ENCODE results near the gene EXPH5.

The EXPH5 gene

DNA sequence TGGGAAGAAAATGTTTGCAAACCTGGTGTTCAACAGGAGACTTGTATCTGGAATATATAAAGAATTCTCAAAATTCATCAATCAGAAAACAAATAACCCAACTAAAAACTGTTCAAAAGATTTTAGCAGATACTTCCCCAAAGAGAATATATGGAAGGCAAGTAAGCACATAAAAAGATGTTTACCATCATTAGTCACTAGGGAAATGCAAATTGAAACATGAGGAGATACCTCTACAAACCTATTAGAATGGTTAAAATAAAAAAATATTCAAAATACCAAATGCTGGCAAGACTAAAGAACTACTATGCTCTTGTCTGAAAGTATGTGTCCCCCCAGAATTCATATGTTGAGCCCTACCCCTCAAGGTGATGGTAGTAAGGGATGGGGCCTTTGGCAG is 8.6 kb downstream of the EXPH5 start:
- DNase-seq = no peak
- H3K4me3 ChIP-seq (ENCODE audit: low read depth, low read length) = no peak overlapping the region
- no peak overlapping the region for H3K27ac ChIP-seq
- H3K36me3 ChIP-seq (replicated peaks) = no peaks in the 10 kb centered on the region
- TF ChIP-seq, protein P1, sequence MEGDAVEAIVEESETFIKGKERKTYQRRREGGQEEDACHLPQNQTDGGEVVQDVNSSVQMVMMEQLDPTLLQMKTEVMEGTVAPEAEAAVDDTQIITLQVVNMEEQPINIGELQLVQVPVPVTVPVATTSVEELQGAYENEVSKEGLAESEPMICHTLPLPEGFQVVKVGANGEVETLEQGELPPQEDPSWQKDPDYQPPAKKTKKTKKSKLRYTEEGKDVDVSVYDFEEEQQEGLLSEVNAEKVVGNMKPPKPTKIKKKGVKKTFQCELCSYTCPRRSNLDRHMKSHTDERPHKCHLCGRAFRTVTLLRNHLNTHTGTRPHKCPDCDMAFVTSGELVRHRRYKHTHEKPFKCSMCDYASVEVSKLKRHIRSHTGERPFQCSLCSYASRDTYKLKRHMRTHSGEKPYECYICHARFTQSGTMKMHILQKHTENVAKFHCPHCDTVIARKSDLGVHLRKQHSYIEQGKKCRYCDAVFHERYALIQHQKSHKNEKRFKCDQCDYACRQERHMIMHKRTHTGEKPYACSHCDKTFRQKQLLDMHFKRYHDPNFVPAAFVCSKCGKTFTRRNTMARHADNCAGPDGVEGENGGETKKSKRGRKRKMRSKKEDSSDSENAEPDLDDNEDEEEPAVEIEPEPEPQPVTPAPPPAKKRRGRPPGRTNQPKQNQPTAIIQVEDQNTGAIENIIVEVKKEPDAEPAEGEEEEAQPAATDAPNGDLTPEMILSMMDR (IDR thresholded peaks at IDR 0.05; ENCODE audit: low read depth, low read length, missing control alignments) = no peak
- in situ Hi-C loops (cut with HindIII; ENCODE audit: low pct_ligation_motif_present, low sequenced_read_pairs) = no loop called here
- H3K27me3 ChIP-seq (replicated peaks) = no peaks in the 10 kb centered on the region

DNA sequence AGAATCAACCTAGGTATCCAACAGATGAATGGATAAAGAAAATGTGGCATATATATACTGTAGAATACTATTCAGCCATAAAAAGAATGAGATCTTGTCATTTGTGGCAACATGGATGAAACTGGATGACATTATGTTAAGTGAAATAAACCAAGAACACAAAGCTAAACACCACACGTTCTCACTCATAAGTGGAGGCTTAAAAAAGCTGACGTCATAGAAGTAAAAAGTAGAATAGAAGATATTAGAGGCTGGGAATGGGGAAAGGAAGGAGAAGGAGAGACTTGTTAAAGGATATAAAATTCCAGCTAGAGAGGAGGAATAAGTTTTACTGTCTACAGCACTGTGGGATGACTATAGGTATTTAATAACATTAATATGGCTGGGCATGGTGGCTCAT is 12.9 kb downstream of the EXPH5 start:
- no peaks in the 10 kb centered on the region for H3K27me3 ChIP-seq (replicated peaks)
- H3K36me3 ChIP-seq (replicated peaks) = no peaks in the 10 kb centered on the region
- H3K4me3 ChIP-seq (ENCODE audit: low read depth, low read length) = no peak overlapping the region
- TF ChIP-seq, protein P1 (IDR thresholded peaks at IDR 0.05; ENCODE audit: low read depth, low read length, missing control alignments) = no peak
- no peak for DNase-seq
- no peak overlapping the region for H3K27ac ChIP-seq
- in situ Hi-C loops (cut with HindIII; ENCODE audit: low pct_ligation_motif_present, low sequenced_read_pairs) = no loop called here

DNA sequence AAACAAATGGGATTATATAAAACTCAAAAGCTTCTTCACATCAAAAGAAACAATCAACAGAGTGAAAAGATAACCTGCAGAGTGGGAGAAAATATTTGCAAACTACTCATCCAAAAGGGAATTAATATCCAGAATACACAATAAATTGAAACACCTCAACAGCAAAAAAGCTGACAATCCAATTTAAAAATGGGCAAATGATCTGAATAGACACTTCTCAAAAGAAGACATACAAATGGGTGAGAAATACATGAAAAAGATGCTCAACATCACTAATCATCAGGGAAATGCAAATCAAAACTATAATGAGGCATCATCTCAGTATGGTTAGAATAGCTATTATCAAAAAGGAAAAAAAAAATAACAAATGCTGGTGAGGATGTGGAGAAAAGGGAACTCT is 13.5 kb downstream of the EXPH5 start:
- in situ Hi-C loops (cut with HindIII; ENCODE audit: low pct_ligation_motif_present, low sequenced_read_pairs) = no loop called here
- no peak for DNase-seq
- TF ChIP-seq, protein P1 (IDR thresholded peaks at IDR 0.05; ENCODE audit: low read depth, low read length, missing control alignments) = no peak

DNA sequence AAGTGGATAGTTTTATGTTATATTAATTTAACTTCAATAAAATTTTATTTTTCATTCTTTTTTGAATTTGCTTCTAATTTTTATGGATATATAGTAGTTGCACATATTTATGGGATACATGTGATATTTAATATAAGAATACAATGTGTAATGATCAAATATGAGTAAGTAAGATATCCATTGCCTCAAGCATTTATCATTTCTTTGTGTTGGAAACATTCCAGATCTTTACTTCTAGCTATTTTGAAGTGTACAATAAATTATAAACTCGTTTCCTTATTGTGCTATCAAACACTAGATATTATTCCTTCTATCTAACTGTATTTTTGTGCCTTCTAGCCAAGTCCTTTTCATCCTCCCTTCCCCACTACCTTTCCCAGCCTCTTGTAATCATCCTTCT is 17.0 kb downstream of the EXPH5 start:
- Histone ChIP-seq H3K27me3 (replicated peaks) (no peaks in the 10 kb centered on the region), H3K27ac (no peak overlapping the region), H3K4me3 (ENCODE audit: low read depth, low read length) (no peak overlapping the region), H3K36me3 (replicated peaks) (no peaks in the 10 kb centered on the region)
- DNase-seq = no peak
- TF ChIP-seq, protein P1 (IDR thresholded peaks at IDR 0.05; ENCODE audit: low read depth, low read length, missing control alignments) = no peak
- in situ Hi-C loops (cut with HindIII; ENCODE audit: low pct_ligation_motif_present, low sequenced_read_pairs) = no loop called here

More for the DNA sequence above, 13.5 kb downstream of the EXPH5 start:
- no peak overlapping the region for H3K4me3 ChIP-seq (ENCODE audit: low read depth, low read length)
- no peaks in the 10 kb centered on the region for H3K36me3 ChIP-seq (replicated peaks)
- no peak overlapping the region for H3K27ac ChIP-seq
- H3K27me3 ChIP-seq (replicated peaks) = no peaks in the 10 kb centered on the region

DNA sequence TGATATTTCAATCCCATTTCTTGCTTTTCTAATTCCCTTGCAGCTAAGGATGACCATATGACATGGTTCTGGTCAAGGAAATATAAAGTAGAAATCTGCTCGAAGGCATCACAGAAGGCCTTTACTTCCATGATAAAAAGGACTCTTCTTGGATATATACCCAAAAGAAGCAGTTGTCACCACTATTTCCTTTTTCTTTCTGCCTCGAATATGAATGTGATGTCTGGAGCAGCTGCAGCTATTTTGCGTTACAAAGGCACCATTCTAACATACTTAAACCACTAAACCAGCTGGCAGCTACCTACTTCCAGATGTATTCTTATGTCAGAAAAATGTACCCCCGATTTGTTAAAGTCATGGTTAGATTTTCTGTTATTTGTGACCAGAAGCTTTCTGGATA is 18.9 kb downstream of the EXPH5 start:
- no peaks in the 10 kb centered on the region for H3K27me3 ChIP-seq (replicated peaks)
- no peaks in the 10 kb centered on the region for H3K36me3 ChIP-seq (replicated peaks)
- TF ChIP-seq, protein P1 (IDR thresholded peaks at IDR 0.05; ENCODE audit: low read depth, low read length, missing control alignments) = no peak
- in situ Hi-C loops (cut with HindIII; ENCODE audit: low pct_ligation_motif_present, low sequenced_read_pairs) = no loop called here
- no peak overlapping the region for H3K27ac ChIP-seq
- DNase-seq = no peak
- no peak overlapping the region for H3K4me3 ChIP-seq (ENCODE audit: low read depth, low read length)

DNA sequence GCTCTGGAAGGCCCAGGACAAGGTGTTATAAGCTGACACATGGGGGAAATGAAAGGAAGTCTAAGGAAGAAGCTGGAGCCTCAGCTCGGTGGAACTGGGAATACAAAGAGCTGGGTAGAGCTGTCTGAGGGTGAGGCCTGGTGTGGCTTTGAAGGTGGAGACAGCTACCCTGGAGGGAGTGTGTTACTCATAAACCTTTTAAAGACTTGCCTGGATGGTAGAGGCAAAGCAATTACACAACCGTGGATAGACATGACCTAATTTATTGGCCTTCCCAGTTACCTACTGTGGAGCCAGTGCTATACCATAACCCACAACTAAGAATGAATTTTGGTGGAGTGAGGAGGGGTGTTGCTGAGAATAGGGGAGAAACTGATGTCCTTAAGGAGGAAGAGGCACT is 22.6 kb downstream of the EXPH5 start:
- H3K4me3 ChIP-seq (ENCODE audit: low read depth, low read length) = no peak overlapping the region
- H3K27me3 ChIP-seq (replicated peaks) = no peaks in the 10 kb centered on the region
- no peak overlapping the region for H3K27ac ChIP-seq
- in situ Hi-C loops (cut with HindIII; ENCODE audit: low pct_ligation_motif_present, low sequenced_read_pairs) = no loop called here
- no peak for DNase-seq
- H3K36me3 ChIP-seq (replicated peaks) = no peaks in the 10 kb centered on the region
- TF ChIP-seq, protein P1 (IDR thresholded peaks at IDR 0.05; ENCODE audit: low read depth, low read length, missing control alignments) = no peak

Measured in brain microvascular endothelial cell (primary cell).